B cell (primary cell): Measurements from ENCODE around the gene ZNF410.

Experiments
- CTCF ChIP-seq: fragments of 200-600 bp; IDR thresholded peaks from one replicate; pipeline ENCODE4 v1.8.0; 2022; ENCODE audit warnings: antibody characterized with exemption, mild to moderate bottlenecking
- EZH2 ChIP-seq: IDR thresholded peaks from 2 replicates; pipeline ENCODE4 v1.6.1; 2012; ENCODE audit warnings: borderline replicate concordance, low read depth, mild to moderate bottlenecking, moderate library complexity, low read length; ENCODE audit not compliant: insufficient read depth, poor library complexity, severe bottlenecking

- TF ChIP-seq CTCF (no peak), EZH2 (no peak)
These were observed 71.9 kb downstream of the ZNF410 start for GRCh38 chr14:73958591-73958990.
